ENCODE results near the gene CHMP1A. TPM values are rescaled to one million over a fixed set of nuclear protein-coding genes. Genes with fewer than 3 reads are reported as not detected.

CHMP1A gene
- polyA plus RNA-seq, 2 of the 4 experiments (the other 2 are of a cell fraction) = 36.4 to 91.7 TPM

GRCh38 chr16:89623511-89624261 lies 33.8 kb downstream of the CHMP1A start:
- 74% methylated on average over 28 of the region's 28 CpGs for WGBS (ENCODE audit: missing lambda C conversion rate)
- FAIRE-seq (no peak), ATAC-seq (peak; percentile 1 to 11; a peak in 3 of 6 replicates), DNase-seq (ENCODE audit: low read depth in 1 of 2, low spot score in 1 of 2) (no peak)
- no peak overlapping the region for H3K4me3 ChIP-seq
- TF ChIP-seq CEBPB (IDR thresholded peaks at IDR 0.05) = no peak
- TF ChIP-seq ZNF302 (CRISPR knock-in tag; IDR thresholded peaks at IDR 0.05) = no peak
- no peak for TF ChIP-seq HOXB5 (CRISPR knock-in tag; IDR thresholded peaks at IDR 0.05)
- no peak overlapping the region for H3K27ac ChIP-seq
- POLR2A ChIA-PET = interaction anchor here (1.1 kb wide), 1 partner anchor 10 kb away, joined by 5 read pairs; no protein-coding TSS in a partner anchor
- CTCF ChIA-PET = interaction anchor here (1.0 to 2.3 kb wide), 6 partner anchors 9 to 76 kb away, joined by 3 to 12 read pairs (median 4); no protein-coding TSS in a partner anchor
- H3K4me2 ChIP-seq = no peak overlapping the region
- H3K9me3 ChIP-seq = no peaks in the 10 kb centered on the region
- peaks cover 11% of the 10 kb centered on the region for H3K4me1 ChIP-seq

- no peak overlapping the region for H3K27ac ChIP-seq
- TF ChIP-seq MAFK (IDR thresholded peaks at IDR 0.05; ENCODE audit: partially characterized antibody) (peak; percentile 24), KDM5A (IDR thresholded peaks at IDR 0.05) (no peak)
- H3K4me3 ChIP-seq = no peak overlapping the region
- POLR2A ChIA-PET = no interaction called here
- 86% methylated on average over 25 of the region's 32 CpGs for WGBS (ENCODE audit: missing lambda C conversion rate)
- FAIRE-seq = no peak
- H3K4me2 ChIP-seq = no peak overlapping the region
- H3K9me3 ChIP-seq = no peaks in the 10 kb centered on the region
- no peak for ATAC-seq
- CTCF ChIA-PET = interaction anchor here (1.0 to 2.3 kb wide), 3 partner anchors 13 to 149 kb away, joined by 3 to 12 read pairs (median 4); no protein-coding TSS in a partner anchor
- peaks cover 19% of the 10 kb centered on the region for H3K4me1 ChIP-seq
- DNase-seq (ENCODE audit: low read depth in 1 of 2, low spot score in 1 of 2) = no peak
Observed at GRCh38 chr16:89621698-89622409, 35.7 kb downstream of the CHMP1A start.

GRCh38 chr16:89621136-89621697 lies 36.3 kb downstream of the CHMP1A start:
- CTCF ChIA-PET = interaction anchor here (0.6 to 2.5 kb wide), 5 partner anchors 12 to 150 kb away, joined by 3 to 10 read pairs (median 3); no protein-coding TSS in a partner anchor
- H3K4me1 ChIP-seq = peaks cover 19% of the 10 kb centered on the region
- H3K4me3 ChIP-seq = no peak overlapping the region
- ATAC-seq = peak in 1 of 2 experiments; percentile 19; a peak in 3 of 6 replicates
- DNase-seq (ENCODE audit: low read depth in 1 of 2, low spot score in 1 of 2) = no peak
- no peak for FAIRE-seq
- no peak overlapping the region for H3K4me2 ChIP-seq
- POLR2A ChIA-PET = no interaction called here
- H3K27ac ChIP-seq = peak overlapping the region; percentile 21 to 51; a peak in 2 of 6 replicates
- H3K9me3 ChIP-seq = no peaks in the 10 kb centered on the region
- 95% methylated on average over 9 of the region's 18 CpGs for WGBS (ENCODE audit: missing lambda C conversion rate)
- no peak for TF ChIP-seq CTCF (IDR thresholded peaks at IDR 0.05)

- H3K4me3 ChIP-seq = no peak overlapping the region
- FAIRE-seq (no peak), ATAC-seq (peak in 1 of 2 experiments; percentile 45; a peak in 4 of 6 replicates), DNase-seq (ENCODE audit: low read depth in 1 of 2, low spot score in 1 of 2) (peak in 1 of 2 experiments; percentile 51)
- H3K27ac ChIP-seq = peak overlapping the region; percentile 21 to 51; a peak in 3 of 6 replicates
- peaks cover 19% of the 10 kb centered on the region for H3K4me1 ChIP-seq
- WGBS (ENCODE audit: missing lambda C conversion rate) = 71% methylated on average over 12 of the region's 16 CpGs
- ChIA-PET POLR2A (interaction anchor here (0.6 kb wide), 1 partner anchor 55 kb away, joined by 3 read pairs; no protein-coding TSS in a partner anchor), CTCF (interaction anchor here (0.6 to 2.5 kb wide), 4 partner anchors 10 to 109 kb away, joined by 3 to 10 read pairs (median 3); no protein-coding TSS in a partner anchor)
- no peaks in the 10 kb centered on the region for H3K9me3 ChIP-seq
- H3K4me2 ChIP-seq = no peak overlapping the region
- TF ChIP-seq HDAC2 (IDR thresholded peaks at IDR 0.05) (no peak), MAZ (IDR thresholded peaks at IDR 0.05; ENCODE audit: borderline replicate concordance, low read depth, low read length) (no peak), BCL3 (IDR thresholded peaks at IDR 0.05) (no peak), TFCP2L1 (CRISPR knock-in tag; IDR thresholded peaks at IDR 0.05) (no peak), ZNF302 (CRISPR knock-in tag; IDR thresholded peaks at IDR 0.05) (no peak), E2F6 (IDR thresholded peaks at IDR 0.05; ENCODE audit: borderline replicate concordance, low read depth) (no peak), ELK1 (IDR thresholded peaks at IDR 0.05; ENCODE audit: low read depth, low read length) (no peak), REST (IDR thresholded peaks at IDR 0.05) (no peak), MAFK (IDR thresholded peaks at IDR 0.05; ENCODE audit: partially characterized antibody) (no peak), EHF (CRISPR knock-in tag; IDR thresholded peaks at IDR 0.05) (no peak), KDM5A (IDR thresholded peaks at IDR 0.05) (no peak), HOXB5 (CRISPR knock-in tag; IDR thresholded peaks at IDR 0.05) (no peak), RAD21 (conservative IDR thresholded peaks at IDR 0.05 in 1 of 2, IDR thresholded peaks at IDR 0.05 in 1 of 2) (no peak)
Observed at GRCh38 chr16:89620406-89620841, 37.1 kb downstream of the CHMP1A start.

Measured in A549 (cell line).